Neural progenitor cell (in vitro differentiated cells): ENCODE measurements around the gene CDK5RAP3.

ENCODE experiments used
- EZH2 ChIP-seq: fragments of 200-600 bp; sonication (generic); IDR thresholded peaks from 2 replicates; pipeline ENCODE4 v1.6.1; 2017; ENCODE audit warnings: antibody characterized with exemption, mild to moderate bottlenecking, moderate library complexity
- TF ChIP-seq, protein P1 (sequence below): fragments of 200-600 bp; sonication (generic); IDR thresholded peaks from 2 replicates; pipeline ENCODE4 v1.5.1; 2017; ENCODE audit warnings: antibody characterized with exemption, mild to moderate bottlenecking

DNA sequence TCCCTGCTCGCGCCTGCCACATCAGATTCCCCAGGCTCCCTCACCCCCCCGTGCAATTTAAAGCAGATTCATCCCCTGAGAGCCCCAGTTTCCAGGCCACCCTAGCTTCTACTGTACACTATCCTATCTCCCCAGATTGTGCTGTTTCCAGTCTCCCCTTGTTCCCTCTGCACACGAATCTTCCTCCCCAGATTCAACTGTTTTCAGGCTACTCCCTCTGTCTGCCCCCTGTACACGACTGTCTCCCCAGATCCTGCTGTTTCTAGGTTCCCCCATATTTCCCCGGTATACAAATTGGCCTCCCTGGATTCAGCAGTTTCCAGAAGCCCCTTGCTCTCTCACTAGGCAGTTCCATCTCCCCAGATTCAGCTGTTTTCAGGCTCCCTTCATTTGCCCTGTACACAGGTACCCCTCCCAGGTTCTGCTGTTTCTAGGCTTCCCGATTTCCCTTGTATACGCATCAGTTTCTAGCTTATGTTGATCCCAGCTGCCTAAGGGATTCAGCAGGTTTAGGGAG is 43.7 kb downstream of the CDK5RAP3 start:
- TF ChIP-seq, protein P1, sequence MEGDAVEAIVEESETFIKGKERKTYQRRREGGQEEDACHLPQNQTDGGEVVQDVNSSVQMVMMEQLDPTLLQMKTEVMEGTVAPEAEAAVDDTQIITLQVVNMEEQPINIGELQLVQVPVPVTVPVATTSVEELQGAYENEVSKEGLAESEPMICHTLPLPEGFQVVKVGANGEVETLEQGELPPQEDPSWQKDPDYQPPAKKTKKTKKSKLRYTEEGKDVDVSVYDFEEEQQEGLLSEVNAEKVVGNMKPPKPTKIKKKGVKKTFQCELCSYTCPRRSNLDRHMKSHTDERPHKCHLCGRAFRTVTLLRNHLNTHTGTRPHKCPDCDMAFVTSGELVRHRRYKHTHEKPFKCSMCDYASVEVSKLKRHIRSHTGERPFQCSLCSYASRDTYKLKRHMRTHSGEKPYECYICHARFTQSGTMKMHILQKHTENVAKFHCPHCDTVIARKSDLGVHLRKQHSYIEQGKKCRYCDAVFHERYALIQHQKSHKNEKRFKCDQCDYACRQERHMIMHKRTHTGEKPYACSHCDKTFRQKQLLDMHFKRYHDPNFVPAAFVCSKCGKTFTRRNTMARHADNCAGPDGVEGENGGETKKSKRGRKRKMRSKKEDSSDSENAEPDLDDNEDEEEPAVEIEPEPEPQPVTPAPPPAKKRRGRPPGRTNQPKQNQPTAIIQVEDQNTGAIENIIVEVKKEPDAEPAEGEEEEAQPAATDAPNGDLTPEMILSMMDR, result no peak
- no peak for TF ChIP-seq EZH2
